T1000 (cell line): ENCODE measurements around the gene RBMS2.
A peak's percentile ranks its signal among the peaks of the same experiment; 100 is the strongest.

Source experiments
- DNase-seq: peaks from one replicate; lab custom pipeline; 2025; ENCODE audit warnings: mixed read lengths; lab: John Stamatoyannopoulos, UW

The RBMS2 gene

DNA sequence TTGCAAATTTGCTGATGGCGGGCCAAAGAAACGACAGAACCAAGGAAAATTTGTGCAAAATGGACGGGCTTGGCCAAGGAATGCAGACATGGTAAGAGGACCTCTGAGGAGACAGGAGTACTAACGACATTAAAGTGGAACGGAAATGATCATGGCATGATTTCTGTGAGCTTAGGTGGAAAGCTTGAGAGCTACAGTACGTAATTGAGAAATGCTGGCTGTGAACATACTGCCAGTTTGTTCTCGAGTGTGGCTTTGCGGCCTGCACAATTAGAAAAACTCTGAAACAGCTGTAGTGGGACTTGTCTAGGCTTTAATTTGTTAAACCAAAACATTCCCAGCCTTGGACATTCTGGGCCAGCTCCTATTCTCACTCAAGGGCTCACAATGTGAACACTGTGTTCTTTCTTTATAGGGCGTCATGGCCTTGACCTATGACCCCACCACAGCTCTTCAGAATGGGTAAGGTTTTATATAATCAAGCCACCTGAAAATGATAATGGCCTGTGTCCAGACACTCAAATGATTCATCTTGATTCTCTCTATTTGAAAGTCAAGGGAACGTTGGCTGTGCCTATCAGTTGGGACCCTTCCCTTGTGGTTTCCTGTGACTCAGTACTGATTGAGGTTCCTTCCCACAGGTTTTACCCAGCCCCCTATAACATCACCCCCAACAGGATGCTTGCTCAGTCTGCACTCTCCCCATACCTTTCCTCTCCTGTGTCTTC, 60.0 kb downstream of the RBMS2 start:
- DNase-seq, result no peak

GRCh38 chr12:56585098-56585497, 63.5 kb downstream of the RBMS2 start:
- DNase-seq, result no peak

- no peak for DNase-seq
Measured at GRCh38 chr12:56589783-56590182, 68.2 kb downstream of the RBMS2 start.

DNA sequence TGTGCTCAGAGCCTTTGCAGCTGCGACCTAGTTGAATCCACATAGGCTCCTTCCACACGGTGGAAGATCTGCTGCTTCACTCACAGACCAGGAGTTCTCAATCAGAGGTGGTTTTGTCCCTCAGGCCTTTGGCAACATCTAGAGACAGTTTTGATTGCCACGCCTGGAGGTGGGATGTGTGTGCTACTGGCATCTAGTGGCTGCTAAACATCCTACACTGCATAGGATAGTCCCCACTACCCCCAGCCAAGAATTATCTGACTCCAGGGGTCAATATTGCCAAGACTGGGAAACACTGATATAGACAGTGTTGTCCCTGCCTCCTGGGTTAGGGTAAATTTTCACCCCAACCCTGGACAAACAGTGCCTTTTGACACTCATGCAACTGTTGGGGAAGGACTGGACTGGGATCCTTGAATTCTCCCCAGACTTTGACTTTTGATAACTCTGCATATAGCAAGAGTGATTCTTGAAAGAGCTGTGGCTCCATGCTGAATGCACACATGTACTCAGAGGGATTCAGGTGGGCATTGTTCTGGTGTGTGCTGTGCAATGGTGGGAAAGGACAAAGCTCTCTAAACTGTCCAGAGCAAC, 68.7 kb downstream of the RBMS2 start:
- DNase-seq, result no peak

- no peak for DNase-seq
Measured at GRCh38 chr12:56591126-56591525, 69.5 kb downstream of the RBMS2 start.

DNA sequence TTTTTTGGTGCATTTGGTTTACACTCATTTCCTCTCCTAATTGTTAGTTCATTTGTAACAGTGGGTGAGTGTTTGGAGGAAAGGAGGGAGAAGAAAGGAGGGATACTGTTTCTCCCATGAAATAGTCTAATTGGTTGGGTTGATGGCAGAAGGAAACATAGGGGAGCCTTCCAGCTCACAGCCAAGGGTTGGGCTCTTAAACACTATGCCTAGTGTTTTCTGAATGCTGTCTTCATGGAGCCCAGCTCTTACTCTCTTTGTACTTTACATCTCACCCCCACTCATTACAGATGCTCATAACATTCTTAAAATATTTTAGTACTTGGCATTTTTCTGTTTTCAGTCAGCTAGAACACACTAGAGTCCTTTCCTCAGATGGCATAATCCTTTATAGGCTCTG, 70.3 kb downstream of the RBMS2 start:
- DNase-seq, result no peak

- peak; percentile 48 for DNase-seq
Measured at GRCh38 chr12:56593909-56594621, 72.4 kb downstream of the RBMS2 start.

DNA sequence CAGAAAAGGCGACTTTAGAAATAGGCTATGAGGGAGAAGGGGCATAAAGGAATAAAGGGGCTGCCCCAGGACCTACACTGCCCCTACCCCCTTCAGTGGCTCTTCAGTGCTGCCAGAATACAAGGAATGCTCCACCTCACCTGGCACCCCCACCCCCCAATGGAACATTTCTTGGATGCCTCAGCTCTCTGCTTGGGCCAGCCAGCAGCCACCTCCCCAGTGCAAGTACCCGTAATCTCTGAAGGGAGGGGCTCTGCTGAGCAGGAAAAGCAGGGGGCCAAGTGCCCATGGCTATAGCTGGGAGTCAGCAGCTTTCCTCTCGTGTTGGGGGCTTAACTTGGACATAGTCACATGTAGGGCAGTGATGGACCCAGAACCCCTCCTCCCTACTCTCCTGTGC, 75.2 kb downstream of the RBMS2 start:
- no peak for DNase-seq

- no peak for DNase-seq
Measured at GRCh38 chr12:56599041-56599440, 77.4 kb downstream of the RBMS2 start.

- no peak for DNase-seq
Measured at GRCh38 chr12:56599797-56600196, 78.2 kb downstream of the RBMS2 start.

DNA sequence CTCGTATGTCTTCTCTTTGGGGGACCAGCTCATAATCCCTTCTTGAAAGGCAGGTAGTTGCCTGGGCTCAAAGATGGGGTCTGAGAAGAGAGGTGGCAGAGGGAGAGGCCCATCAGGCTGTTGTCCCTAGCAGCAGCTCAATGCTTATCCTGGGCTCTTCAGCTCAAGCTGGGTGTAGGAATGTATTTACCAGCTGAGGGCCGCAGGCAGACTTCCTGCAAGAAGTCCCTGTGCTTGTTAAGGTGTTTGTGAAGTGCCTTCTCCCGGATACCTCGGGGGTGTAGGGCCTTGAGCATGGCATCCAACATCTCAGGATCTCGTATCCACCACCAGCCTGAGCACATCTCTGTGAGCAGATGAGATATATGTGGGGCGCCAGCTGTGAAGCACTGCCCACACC, 79.1 kb downstream of the RBMS2 start:
- no peak for DNase-seq

- no peak for DNase-seq
Measured at GRCh38 chr12:56601503-56601902, 79.9 kb downstream of the RBMS2 start.

GRCh38 chr12:56602239-56602638, 80.6 kb downstream of the RBMS2 start:
- DNase-seq, result no peak

GRCh38 chr12:56604355-56604754, 82.7 kb downstream of the RBMS2 start:
- no peak for DNase-seq

GRCh38 chr12:56614627-56615026, 93.0 kb downstream of the RBMS2 start:
- no peak for DNase-seq

- no peak for DNase-seq
Measured at GRCh38 chr12:56616244-56616643, 94.6 kb downstream of the RBMS2 start.

DNA sequence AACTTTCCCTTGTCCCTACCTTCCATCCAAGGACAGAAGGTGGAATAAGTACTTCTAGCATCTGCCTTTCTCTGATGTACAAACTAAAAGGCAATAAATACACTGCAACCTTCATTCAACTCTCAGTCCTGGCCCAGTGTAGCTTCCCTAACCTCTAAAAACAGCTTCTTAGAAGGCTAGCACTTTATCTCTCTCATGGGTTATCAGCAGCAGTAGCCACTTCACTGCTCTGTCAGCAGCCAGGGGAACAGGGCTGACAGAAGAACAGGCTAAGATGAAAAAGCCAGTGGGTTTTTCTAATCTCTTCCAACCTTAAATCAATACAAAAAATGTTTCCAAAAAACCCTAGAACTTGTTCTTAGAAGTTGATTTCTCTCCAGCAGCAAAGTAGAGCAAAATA, 95.3 kb downstream of the RBMS2 start:
- no peak for DNase-seq

- no peak for DNase-seq
Measured at GRCh38 chr12:56622535-56622934, 100.9 kb downstream of the RBMS2 start.

- DNase-seq, result no peak
Measured at GRCh38 chr12:56626701-56627100, 105.1 kb downstream of the RBMS2 start.

DNA sequence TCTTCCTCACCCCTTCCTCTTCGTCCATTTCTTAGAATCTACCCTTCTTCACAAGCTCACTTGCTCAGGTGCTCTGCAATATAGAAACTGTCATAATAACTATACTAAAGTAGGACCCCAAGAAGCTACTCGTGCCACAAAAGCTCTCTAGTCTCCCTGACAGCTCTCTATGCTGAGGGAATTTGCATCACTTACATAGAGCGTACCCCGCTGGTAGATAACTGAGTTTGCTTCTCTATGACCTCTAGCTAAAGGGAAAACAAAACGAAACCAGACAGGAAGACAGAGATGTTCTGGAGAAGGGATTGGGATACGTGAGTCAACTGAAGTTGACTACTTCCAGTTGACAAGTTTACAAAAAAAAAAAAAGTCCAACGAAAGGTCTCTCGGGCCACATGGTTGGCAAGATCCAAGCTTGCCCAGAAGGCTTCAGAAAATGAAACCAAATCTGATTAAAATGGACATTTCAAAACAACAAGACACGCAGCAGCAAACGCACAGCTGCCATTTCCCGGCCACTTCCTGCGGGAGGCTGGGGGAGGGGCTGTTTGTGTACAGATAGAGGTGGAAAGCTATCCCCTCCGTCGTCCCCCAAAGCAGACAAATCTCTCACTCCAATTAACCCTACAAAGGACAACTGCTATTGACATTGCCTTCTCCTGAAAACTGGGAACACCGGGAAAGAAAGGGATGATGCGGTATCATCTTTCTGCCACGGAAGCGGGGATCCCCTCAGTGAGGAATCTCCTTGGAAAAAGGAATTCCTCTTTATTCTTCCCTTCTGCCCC, 107.2 kb downstream of the RBMS2 start:
- peak; percentile 14 for DNase-seq

DNA sequence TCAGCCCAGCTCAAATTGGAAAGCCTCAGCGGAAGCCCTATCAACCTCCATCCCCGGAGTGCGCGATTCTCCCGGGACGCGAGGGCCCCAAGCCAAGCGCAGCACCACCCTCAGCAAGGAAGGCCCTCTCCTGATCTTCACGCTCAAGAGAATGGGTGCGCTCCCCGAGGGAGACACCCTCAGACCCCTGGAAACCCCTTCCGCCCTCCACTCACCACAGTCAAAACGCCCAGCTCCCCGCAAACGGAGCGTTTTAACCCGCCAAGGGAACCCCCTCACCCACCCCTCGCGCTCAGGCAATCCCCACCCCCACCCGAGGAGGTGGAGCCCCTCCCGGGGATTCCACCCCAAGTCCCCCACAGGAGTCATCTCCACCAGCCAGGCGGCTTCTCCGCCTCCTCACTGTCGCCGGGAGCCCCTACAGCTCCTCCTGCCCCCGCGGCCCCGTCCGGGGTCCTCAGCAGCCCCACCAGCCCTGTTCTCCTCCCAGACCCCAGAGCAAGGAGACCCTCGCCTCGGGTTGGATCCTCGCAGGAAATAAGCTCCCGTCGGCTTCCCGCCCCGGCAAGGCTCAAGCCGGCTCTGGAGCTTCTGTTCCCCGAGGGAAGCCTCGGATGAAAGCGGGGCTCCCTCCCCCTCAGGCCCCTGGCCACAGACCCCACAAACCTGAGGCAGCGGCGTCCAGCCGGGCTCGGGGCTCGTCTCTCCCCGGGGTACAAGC, 108.0 kb downstream of the RBMS2 start:
- no peak for DNase-seq

- DNase-seq, result peak; percentile 71
Measured at GRCh38 chr12:56630180-56630632, 108.6 kb downstream of the RBMS2 start, which contains the start of gene BAZ2A. Gene BAZ2A (minus strand): TSS chr12:56630326. CDS start chr12:56617530, 12,796 bp downstream.
